ENCODE measurements around the gene SULT6B1.

SULT6B1 gene

DNA sequence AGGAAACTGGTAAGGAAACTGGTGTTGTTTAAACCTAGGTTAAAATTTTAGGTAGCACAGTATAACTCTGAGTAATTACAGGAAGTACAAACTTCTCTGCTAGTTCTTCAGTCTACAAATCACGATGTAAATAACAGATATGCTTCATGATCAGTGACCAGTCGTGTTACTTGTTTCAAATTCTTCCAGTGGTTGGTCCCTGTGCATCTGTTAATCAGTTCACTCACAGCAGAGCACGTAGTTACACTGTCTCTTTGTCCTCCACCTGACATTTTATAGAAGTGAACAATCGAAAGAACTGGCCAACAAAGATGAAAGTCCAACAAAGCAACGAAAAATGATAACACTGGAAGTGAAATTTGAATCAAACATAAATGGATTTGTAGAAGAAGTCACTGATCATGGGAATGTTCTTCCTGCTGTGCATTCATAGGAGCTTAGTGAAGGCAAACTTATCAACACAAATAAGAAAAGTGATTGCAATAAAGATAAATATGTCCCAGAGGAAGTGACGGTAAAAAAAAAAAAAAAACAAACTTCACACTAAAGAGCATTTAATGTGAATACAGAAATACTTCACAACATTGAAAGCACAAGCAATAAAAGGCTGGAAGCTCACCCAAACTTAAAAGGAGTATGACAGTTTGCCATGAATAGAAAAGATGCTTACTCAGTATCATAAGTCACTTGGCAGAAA is 38.7 kb downstream of the SULT6B1 start:
- DNase-seq (ENCODE audit: low read depth): no peak

DNA sequence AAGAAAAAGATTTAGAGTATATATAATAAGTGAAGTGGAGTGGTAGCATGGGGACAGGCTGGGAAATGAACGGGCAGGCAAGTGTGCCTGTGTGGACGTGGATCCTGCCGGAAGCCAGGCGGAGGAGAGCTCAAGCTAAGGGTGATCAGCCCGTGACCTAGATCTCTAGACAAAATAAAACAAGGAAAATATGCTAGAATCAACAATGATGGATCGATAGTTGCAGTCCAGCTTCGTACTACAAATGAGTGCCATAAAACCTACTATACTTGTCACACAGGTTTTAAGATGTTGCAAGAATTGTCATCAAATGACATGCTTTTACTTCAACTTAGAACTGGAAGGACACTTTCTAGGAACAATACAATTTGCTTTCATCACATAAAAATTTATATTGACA is 40.1 kb downstream of the SULT6B1 start:
- DNase-seq (ENCODE audit: low read depth): no peak

DNA sequence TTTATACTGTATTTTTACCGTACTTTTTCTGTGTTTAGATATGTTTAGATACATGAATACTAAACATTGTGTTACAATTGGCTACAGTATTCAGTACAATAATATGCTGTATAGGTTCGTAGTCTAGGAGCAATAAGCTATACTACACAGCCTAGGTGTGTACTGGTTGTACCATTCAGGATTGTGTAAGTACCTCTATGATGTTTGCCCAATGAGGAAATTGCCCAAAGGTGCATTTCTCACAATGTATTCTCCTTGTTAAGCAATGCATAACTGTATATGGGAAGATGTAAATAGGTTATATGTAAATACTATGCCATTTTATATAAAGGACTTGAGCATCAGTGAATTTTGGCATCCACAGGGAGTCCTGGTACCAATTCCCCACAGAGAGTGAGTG is 42.4 kb downstream of the SULT6B1 start:
- DNase-seq (ENCODE audit: low read depth): no peak

DNA sequence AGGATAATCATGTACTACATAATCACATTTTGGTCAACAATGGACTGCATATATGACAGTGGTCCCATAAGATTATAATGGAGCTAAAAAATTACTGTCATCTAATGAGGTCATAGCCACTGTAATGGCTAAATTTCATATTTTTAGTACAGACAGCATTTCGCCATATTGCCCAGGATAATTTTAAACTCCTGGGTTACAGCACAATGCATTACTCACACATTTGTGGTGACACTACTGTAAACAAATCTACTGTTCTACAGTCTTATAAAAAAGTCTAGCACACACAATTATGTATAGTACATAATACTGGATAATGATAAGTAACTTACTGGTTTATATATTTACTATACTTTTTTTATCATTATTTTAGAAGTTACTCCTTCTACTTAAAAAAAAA is 44.5 kb downstream of the SULT6B1 start:
- DNase-seq (ENCODE audit: low read depth): no peak

DNA sequence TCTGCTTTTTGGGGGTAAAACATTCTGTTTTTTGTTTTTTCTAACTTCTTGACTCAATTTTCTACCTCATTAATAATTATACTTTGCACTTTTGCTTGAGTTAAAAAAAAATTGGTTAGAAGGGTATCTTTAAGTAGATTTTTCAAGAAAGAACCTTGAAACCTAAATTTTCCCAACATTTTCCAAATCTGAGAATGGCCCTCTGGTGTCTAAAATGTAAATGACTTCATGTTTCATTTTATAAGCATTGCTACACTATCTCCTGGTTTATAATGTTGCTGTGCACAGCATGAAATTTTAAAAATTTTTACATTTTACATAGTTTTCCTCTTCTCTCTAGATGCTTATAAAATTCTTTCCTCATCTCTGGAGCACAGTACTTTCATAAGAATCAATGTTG is 45.9 kb downstream of the SULT6B1 start:
- DNase-seq (ENCODE audit: low read depth): no peak

DNA sequence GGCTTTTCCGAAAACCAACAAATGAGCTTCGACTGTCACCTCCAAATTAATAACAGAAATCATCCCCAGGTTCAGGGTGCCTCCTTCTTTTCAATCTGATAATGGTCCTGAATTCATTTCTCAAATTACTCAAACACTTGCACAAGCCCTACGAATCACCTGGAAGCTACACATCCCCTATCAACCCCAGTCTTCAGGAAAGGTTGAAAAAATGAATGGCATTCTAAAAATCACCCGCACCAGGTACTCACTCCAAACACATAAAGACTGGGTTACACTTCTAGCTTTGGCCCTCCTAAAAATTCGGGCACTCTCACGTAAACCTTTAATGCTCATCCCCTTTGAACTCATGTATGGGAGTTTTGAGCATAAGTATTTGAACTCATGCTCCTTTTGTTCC is 55.6 kb downstream of the SULT6B1 start:
- no peak for DNase-seq (ENCODE audit: low read depth)

DNA sequence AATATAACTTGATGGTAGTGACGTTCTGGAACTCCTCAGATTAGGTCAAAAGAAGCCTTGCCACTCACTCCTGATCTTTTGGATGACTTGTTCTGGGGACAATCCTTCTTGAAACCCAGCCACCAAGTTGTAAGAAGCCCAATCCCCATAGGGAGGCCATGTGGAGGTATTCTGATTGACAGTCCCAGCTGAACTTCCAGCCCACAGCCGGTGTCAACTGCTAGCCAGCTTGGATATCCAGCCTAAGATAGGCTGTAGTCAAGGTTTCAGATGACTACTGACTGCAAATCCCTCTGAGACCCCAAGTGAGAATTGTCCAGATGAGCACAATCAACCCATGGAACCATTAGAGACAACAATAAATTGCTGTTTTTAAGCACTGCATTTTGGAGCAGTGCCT is 63.1 kb downstream of the SULT6B1 start:
- no peak for DNase-seq (ENCODE audit: low read depth)

DNA sequence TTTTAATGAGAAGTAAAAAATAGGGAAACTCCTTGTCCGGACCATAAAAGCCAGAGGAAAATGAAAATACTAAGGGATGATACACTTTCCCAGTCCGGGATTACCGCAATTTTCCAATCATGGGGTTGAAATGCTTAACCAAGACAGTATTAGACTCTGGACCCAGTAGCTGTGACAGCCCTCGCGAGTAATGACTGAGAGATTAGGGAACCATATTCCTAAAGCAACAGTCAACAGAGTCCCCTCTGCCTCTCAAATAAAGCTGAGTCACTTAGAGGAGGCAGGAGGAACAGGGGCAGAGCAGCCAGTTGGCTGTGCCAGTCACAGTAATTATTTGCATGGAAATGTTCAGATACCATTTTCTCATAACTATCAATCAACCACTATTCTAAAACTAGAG is 69.3 kb downstream of the SULT6B1 start:
- DNase-seq (ENCODE audit: low read depth): no peak
